ENCODE data around the gene CSRP1. TPM values are rescaled to one million over a fixed set of nuclear protein-coding genes. Genes with fewer than 3 reads are reported as not detected.

Gene CSRP1
- total RNA-seq, 1 donor from 2014 or later: 62.9 TPM

DNA sequence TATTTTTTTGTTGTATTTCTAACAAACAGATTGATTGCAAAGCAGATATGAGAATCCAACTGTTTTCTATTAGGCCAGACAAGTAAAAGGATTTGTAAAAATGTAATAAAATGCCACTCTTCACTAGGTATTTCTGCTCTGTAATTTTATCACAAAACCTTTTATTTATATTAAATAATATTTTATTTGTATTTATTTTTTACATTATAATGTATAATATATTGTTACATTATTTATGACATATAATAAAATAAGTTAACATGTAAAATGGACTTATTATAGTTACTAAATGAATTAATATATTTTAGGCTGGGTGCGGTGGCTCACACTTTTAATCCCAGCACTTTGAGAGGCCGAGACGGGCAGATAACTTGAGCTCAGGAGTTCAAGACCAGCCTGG is 72.7 kb downstream of the CSRP1 start:
- H3K36me3 Mint-ChIP-seq (ENCODE audit: low read depth): no peaks in the 10 kb centered on the region
- peaks cover 5% of the 10 kb centered on the region for H3K4me1 Mint-ChIP-seq (ENCODE audit: low read depth)
- H3K9me3 Mint-ChIP-seq: no peaks in the 10 kb centered on the region
- peaks cover 22% of the 10 kb centered on the region for H3K27me3 Mint-ChIP-seq (ENCODE audit: low read depth)
- H3K27ac Mint-ChIP-seq: no peak overlapping the region
- DNase-seq (ENCODE audit: low spot score): no peak
- H3K4me3 Mint-ChIP-seq (ENCODE audit: low read depth): no peak overlapping the region
- intact Hi-C loops (cut with micrococcal nuclease): loop anchor here (2.0 kb wide), 1 partner anchor 47 kb away; no protein-coding TSS in a partner anchor

DNA sequence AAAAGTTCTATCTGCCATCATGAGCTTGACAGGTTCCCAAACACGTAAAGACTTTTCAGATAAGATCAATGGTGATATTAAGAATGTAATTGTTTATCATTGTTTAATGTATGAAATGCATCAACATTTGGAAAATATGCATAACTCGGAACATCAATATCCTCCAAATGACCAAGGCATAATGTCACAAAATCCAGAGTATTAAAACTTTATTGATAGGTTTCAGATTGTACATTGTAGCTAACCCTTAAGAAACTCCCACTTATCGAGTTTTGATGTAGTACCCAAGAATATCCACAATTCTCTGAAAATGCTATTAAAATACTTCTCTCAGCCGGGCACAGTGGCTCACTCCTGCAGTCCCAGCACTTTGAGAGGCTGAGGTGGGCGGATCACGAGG is 73.3 kb downstream of the CSRP1 start:
- Mint-ChIP-seq H3K4me3 (ENCODE audit: low read depth) (no peak overlapping the region), H3K9me3 (no peaks in the 10 kb centered on the region), H3K27me3 (ENCODE audit: low read depth) (peaks cover 22% of the 10 kb centered on the region), H3K36me3 (ENCODE audit: low read depth) (no peaks in the 10 kb centered on the region), H3K27ac (no peak overlapping the region), H3K4me1 (ENCODE audit: low read depth) (peaks cover 5% of the 10 kb centered on the region)
- no peak for DNase-seq (ENCODE audit: low spot score)
- intact Hi-C loops (cut with micrococcal nuclease): loop anchor here (2.0 kb wide), 1 partner anchor 47 kb away; no protein-coding TSS in a partner anchor

Other genes starting within 250 kb of the CSRP1 start
- not detected in 2 replicates for gene PKP1, start 223.6 kb downstream of the CSRP1 start, total RNA-seq
- gene TNNT2, start 129.4 kb downstream of the CSRP1 start, total RNA-seq: not detected in 2 replicates
- not detected in 2 replicates for gene LAD1, start 107.8 kb downstream of the CSRP1 start, total RNA-seq
- not detected in 2 replicates for gene TNNI1, start 85.4 kb downstream of the CSRP1 start, total RNA-seq
- gene PHLDA3, start 37.9 kb downstream of the CSRP1 start, total RNA-seq: 8.8 and 9.2 TPM in 2 replicates
- gene NAV1, start 32.0 kb upstream of the CSRP1 start, total RNA-seq: 1.3 and 1.6 TPM in 2 replicates

Measured in activated T-helper 2 cell treated with anti-CD3 and anti-CD28 coated beads, Interferon-gamma antibody, Interleukin-2, Interleukin-4, amounts not matched to agents 10 μg/mL and 5 μg/mL and 100 μg/mL, durations not matched to agents 14 hours and 24 hours and 36 hours (primary cell).